HG03066 (cell line): Measurements from ENCODE around the gene ZNF652.
"Not testable (repeated sequence)": the region's sequence is repeated elsewhere in the genome, so short reads cannot be mapped to it uniquely, and the experiment has no call there.

Experiments
- ATAC-seq: cut with Tn5 transposase; IDR thresholded peaks from one replicate; pipeline ENCODE4 v1.9.1; 2021; ENCODE audit warnings: low read depth; ENCODE audit not compliant: unreplicated experiment

Gene ZNF652

DNA sequence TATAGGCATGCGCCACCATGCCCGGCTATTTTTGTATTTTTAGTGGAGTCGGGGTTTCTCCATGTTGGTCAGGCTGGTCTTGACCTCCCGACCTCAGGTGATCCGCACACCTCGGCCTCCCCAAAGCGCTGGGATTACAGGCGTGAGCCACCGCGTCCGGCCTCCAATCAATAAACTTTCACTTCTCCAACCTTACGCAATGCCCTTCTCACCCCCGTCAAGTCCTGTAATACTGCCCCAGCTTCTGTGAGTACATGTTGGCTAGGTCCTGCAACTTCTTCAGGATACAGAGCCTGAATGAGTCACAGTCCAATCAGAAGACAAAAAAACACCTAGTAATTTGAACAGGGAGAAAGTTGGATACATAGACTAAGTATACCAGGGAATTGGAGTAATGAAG, 84.4 kb downstream of the ZNF652 start:
- ATAC-seq = no peak

DNA sequence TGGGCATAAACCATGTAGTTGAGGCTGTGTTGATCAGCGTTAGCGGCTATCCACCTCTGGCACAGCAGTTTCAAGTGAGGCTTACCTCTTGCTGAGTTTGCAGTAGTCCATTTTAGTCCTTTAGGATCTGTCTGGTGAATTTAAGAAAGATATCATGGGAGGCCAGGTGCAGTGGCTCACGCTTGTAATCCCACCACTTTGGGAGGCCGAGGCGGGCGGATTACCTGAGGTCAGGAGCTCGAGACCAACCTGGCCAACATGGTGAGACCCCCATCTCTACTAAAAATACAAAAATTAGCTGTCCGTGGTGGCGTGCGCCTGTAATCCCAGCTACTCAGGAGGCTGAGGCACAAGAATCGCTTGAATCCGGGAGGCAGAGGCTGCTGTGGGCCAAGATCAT, 86.1 kb downstream of the ZNF652 start:
- ATAC-seq = not testable (repeated sequence)

DNA sequence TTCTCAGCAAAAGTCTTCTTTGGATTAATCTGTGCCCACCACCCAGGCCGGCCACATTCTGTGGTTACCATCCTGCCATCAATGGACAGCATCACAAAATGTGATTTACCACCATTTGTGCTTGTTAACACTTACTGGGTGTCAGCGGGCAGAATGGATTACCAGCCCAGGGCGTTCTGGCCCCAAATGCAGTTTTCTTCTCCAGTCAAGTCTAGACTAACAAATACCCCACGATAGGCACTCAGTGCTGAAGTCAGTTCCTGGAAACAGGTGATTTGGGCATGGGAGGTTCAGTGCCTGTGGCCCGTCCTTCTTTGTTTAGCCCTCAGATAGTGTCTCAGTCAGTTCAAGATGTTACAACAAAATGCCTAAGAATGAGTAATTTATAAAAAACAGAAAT, 92.7 kb downstream of the ZNF652 start:
- no peak for ATAC-seq

DNA sequence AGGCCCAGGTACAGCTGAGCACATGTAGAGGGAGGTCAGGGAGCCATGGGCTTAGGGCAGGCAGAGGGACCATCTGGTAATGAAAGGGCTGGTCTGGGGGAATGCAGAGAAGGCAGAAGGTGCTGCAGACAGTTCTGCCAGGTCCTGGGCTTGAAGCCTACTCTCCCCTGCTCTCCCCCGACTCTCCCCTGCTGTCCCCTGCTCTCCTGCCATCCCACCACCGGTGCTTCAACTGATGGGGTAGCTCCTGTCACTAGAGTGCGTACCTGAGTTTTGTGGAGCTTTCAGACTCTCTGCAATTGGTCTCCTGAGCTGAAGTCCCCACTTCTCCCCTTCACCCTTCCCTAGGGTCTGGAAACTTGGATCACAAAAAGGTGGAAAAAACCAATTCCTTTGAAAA, 94.1 kb downstream of the ZNF652 start:
- ATAC-seq = no peak

DNA sequence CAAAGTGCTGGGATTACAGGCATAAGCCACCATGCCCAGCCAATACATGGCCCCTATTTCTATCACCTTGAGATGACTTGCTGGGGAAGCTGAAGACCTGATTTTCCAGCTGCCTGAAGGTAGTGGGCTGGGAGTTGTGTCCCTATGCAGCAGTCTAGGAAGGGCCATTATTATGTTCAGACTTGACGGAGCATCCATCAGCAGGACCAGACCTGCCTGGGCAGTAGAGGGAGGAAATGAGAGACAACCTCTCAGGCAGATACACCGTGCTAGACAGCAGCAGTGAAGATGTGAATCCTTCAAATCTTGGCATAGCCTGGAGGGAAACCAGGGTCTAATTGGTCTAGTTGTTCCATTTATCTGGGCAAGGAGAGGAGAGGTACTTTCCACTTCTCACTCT, 95.8 kb downstream of the ZNF652 start:
- ATAC-seq = no peak

DNA sequence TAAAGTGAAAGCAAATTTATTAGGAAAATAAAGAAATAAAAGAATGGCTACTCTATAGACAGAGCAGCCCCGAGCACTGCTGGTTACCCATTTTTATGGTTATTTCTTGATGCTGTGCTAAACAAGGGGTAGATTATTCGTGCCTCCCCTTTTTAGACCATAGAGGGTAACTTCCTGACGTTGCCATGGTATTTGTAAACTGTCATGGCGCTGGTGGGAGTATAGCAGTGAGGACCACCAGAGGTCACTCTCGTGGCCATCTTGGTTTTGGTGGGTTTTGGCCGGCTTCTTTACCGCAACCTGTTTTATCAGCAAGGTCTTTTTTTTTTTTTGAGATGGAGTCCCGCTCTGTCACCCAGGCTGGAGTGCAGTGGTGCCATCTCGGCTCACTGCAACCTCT, 100.5 kb downstream of the ZNF652 start:
- ATAC-seq = not testable (repeated sequence)

DNA sequence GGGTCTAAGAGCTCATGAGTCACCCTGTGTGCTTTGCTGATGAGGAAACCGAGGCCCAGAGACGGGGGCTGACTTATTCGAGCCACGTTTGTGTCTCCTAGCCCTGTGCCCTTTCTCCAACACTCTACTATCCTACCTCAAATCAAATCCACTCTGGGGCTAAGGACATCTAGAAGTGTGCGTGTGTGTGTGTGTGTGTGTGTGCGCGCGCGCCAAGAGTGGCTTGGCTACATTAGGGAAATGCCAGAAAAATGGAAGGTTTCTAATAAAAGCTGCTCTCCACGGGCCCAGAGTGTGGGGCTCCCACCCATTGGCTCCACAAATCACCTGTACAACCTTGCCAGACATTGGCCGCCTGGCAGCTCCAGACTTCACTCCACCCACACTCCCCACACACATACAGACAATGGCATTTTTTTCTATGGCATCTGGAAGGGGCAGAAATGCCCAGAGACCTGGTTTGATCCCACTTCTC, 101.2 kb downstream of the ZNF652 start:
- ATAC-seq = no peak

DNA sequence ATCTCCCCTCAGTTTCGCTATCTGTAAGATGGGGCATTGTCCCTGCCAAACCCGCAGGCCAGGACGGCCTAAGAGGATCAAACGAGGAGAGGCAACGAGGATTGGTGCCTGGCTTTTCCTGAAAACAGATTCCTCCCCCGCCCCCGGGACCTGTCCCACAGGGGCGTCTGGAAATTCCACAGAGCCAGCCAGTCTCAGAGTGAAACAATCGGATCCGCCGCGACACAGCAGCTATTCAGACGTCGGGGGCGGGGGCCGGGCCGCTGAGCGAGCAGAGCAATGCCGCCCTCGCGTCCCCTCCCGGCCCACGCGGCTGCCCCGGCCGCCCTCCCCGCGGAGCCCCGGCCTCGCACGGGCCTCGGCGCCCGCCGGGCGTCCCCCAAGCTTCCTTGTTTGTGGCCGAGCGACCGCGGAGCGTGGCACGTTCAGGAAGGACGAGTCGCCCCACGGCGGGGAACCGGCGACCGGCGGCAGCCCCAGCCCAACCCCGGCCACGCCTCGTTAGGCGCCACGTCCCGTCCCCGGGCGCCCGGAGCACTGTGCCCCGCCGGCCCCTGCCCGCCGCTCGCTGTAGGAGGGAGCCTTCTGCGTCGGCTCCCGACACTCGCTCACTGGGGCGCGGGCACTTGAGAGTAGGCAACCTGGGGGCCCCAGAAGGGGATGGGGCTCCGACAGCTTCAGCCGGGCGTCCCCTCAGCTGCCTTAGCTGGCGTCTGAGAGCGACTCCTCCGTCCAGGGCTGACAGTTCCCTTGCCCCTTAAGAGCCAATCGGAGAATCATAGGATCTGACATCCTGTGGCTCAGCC, 101.8 kb downstream of the ZNF652 start:
- no peak for ATAC-seq

DNA sequence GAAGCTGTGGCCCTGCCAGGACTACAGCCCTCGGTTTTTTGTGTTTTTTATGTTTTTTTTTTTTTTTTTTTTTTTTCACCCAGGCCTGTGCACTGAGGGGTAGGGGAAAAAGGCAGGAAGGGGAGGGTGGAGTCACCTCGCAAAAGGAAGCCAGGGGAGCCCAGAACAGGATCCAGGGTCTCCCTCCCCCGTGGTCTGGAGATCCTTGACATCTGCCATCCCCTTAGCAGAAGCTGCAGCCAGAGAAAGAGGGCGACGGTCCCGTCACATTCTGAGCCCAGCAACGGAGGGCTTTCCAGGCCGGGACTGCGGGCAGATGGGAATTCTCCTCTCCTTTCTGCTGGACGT, 102.4 kb downstream of the ZNF652 start:
- ATAC-seq = no peak

DNA sequence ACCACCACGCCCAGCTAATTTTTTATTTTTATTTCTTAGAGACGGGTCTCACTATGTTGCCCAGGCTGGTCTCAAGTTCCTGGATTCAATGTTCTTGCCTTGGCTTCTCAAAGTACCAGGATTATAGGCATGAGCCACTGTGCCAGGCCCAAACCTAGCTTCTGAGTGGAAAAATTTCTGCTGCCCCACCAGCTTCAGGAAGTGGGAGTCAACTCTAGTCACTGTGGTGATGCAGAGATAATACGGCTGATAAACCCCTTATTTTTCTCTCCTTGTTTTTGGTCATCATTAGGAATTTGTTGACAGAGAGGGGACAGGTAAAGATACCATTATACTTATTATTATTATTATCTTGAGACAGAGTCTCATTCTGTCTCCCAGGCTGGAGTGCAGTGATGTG, 103.7 kb downstream of the ZNF652 start:
- no peak for ATAC-seq

DNA sequence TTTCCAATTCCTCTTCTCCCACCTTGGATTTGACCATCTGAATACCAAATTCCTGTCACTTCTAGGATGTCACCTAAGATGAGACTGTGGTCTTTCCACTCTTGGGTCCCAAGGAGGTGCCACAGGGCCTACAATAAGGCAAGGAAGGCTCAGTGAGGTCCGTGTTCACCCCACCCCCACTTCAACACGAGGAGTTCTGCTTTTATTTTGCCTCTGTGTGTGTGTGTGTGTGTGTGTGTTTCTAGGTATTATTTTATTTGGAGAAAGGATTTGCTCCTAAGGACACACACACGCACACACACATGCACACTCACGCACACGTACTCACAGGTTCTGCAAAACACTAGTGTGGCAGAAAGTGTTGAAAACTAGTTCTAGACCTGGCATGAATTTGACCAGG, 106.9 kb downstream of the ZNF652 start:
- ATAC-seq = no peak

DNA sequence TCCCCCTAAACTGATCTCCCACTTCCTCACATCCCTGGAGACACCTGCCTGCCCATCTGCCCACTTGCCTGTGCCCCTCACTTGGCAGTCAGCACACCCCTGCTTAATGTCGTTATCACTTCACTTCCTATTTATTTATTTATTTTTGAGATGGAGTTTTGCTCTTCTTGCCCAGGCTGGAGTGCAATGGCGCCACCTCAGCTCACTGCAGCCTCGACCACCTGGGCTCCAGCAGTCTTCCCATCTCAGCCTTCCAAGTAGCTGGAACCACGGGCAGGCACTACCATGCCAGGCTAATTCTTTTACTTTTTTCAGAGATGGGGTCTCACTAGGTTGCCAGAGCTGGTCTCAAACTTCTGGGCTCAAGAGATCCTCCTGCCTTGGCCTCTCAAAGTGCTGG, 108.0 kb downstream of the ZNF652 start:
- ATAC-seq = no peak

DNA sequence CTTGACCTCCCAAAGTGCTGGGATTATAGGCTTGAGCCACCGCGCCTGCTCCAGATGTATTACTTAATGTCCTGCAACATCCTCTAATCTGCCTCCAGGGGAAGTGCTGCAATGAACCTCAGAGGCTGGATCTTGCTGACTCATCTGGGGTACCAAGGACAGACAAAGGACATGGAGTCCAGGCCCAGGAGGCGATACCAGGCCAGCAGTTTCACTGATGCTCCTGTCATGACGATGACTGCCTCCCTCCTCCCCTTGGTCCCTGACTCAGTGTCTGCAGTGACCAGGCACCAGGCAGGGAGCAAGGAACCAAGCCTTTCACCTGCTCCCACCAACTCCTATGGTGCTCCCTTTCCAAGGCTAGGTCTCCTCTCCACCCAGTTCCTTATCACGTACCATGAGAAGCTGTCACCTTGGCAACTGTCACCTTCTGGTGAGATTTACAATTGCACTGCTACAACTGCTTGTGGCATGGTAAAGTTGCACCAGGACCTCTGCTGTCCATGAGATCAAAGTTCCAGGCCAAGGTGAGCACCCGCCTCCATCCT, 109.8 kb downstream of the ZNF652 start:
- ATAC-seq = no peak

DNA sequence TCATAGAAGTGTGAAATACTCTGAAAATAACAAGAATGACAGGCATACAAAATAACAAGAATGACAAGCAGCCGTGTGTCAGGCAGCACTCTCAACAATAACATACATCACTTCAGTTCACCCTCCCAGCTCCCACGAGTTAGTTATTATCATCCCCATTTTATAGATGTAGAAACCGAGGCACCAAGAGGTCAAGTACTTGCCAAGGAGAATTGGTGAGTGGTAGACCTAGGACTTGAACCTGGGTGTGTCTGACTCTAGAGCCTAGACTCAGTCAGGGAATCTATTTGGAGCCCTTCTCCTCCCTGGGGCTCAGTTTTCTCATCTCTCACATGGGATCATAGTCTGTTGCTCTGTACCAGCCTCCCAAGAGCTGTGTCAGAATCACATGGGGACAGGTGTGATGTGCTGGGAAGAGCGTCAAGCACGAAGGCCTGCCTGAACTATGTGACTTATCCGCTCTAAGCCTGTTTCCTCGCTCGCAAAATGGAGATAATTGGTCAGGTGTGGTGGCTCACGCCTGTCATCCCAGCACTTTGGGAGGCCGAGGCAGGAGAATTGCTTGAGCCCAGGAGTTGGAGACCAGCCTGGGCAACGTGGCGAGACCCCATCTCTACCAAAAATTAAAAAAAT, 112.0 kb downstream of the ZNF652 start:
- no peak for ATAC-seq

DNA sequence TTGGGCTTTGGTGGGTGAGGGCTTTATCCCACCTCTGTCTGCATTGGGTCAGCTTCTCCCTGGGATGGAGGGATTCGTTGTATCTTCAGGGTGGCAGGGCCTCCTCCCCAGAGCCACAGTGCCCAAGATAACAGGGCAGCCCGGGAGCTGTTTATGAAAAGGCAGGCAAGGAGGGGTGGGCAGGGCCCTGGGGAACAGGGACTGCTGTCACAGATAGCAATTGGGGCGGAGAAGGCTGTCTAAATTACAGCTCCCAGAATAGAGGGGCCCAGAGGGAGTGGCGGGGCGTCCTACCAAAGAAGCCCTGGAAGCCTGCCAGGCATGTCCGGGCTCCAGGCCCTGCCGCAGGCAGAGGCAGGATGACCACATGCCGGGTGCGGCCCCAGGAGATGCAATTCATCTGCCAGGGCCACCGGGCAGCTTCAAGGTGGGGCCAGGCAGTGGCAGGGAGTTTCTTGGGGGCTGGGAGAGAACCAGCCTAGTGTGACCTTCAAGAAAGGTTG, 112.7 kb downstream of the ZNF652 start:
- ATAC-seq = no peak

DNA sequence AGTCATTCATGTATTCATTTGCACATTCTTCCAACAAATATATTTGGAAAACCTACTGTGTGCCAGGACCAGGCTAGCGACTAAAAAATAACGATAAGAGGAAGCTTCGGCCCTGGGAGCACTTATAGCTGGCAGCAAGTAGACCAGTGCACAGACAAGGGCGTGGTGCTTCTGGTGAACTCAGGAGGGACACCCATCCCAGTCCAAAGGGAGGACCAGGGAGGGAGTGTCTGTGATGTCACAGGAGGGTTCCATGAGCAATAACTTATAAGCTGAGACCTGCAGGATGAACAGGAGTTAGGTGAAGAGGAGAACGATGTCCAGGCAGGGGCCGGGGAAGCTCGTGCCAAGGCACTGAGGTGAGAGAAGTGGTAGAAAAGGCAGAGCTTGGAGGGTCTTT, 114.1 kb downstream of the ZNF652 start:
- no peak for ATAC-seq

DNA sequence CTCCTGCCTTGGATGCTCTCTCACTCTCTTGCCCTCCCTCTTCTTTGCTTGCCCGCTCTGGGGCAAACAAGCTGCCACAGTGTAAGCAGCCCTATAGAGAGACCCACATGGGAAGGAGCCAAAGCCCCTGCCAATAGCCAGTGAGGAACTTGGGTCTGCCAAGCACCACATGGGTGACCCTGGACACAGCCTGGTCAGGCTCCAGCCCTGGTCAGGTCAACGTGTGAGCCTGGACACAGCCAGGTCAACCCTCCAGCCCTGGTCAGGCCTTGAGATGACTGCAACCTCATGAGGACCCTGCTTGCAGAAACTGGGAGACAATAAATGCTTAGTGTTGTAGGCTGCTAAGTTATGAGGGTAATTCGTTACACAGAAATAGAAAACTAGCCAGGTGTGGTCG, 117.2 kb downstream of the ZNF652 start:
- ATAC-seq = no peak
